Gastroesophageal sphincter (tissue), 4 donors: ENCODE measurements around the gene FBLIM1. TPM values are rescaled to one million over a fixed set of nuclear protein-coding genes. Genes with fewer than 3 reads are reported as not detected.

Experiments used
- ATAC-seq: fragments of 150-250 bp; one replicate; pipeline ENCODE4 v1.9.1; 2016; ENCODE audit warnings: mild to moderate bottlenecking, moderate library complexity
- H3K27ac ChIP-seq, 4 donors: fragments of 200-600 bp; sonication (generic) in 3 of 4; 1 replicate in 3 of 4; 2 replicates in 1 of 4; pipeline ENCODE4 v1.5.1; 2016 to 2019
- H3K27me3 ChIP-seq: fragments of 200-600 bp; sonication (generic); one replicate; pipeline ENCODE4 v1.5.1; 2019
- H3K36me3 ChIP-seq, 2 donors: fragments of 200-600 bp; sonication (generic); one replicate each; pipeline ENCODE4 v1.5.1; 2019; ENCODE audit warnings: control low read depth in 1 of 2
- H3K4me1 ChIP-seq, 3 donors: fragments of 200-600 bp; sonication (generic); 1 replicate in 2 of 3; 2 replicates in 1 of 3; pipeline ENCODE4 v1.5.1; 2016 to 2019; ENCODE audit warnings: control low read depth in 2 of 3
- H3K4me3 ChIP-seq, 2 donors: fragments of 200-600 bp; sonication (generic); one replicate each; pipeline ENCODE4 v1.5.1; 2019; ENCODE audit warnings: mild to moderate bottlenecking in 1 of 2, moderate library complexity in 1 of 2
- H3K9me3 ChIP-seq, 3 donors: fragments of 200-600 bp; sonication (generic); one replicate each; pipeline ENCODE4 v1.5.1; 2017 to 2019; ENCODE audit warnings: control low read depth in 2 of 3
- CTCF ChIP-seq, 4 experiments: fragments of 200-600 bp in 2 of 4; fragments of 450-650 bp in 2 of 4; sonication (generic) in 1 of 4; IDR thresholded peaks; one replicate each; pipeline ENCODE4 v1.5.1; 2017 to 2019; ENCODE audit warnings: antibody characterized with exemption in 4 of 4, mild to moderate bottlenecking in 2 of 4, moderate library complexity in 2 of 4
- EP300 ChIP-seq: sonication (generic); formaldehyde crosslinking; IDR thresholded peaks from one replicate; pipeline ENCODE4 v1.6.1; 2017; ENCODE audit warnings: antibody characterized with exemption, mild to moderate bottlenecking
- POLR2A ChIP-seq, 2 donors: fragments of 450-650 bp; IDR thresholded peaks; one replicate each; pipeline ENCODE4 v1.6.1; 2017; ENCODE audit warnings: antibody characterized with exemption in 2 of 2, mild to moderate bottlenecking in 2 of 2, moderate library complexity in 1 of 2
- POLR2AphosphoS5 ChIP-seq: sonication (generic); formaldehyde crosslinking; IDR thresholded peaks from one replicate; pipeline ENCODE4 v1.6.1; 2017; ENCODE audit warnings: antibody characterized with exemption
- WGBS, 2 donors: methylation state at CpG; one replicate each; pipeline ENCODE4 v1.1.5; 2018; ENCODE audit warnings: low coverage in 1 of 2; 5-methylcytosine and 5-hydroxymethylcytosine counted together
- total RNA-seq, 4 donors: library from RNA; depleted of rRNA; stranded (reverse); fragments of >200 nt; gene quantifications; one replicate each; pipeline ENCODE4 v1.1.0, GENCODE V29; 2016

Gene FBLIM1
- total RNA-seq, 4 donors from 2014 or later, result 40.4 to 106 (median 47.0) TPM

- H3K27ac ChIP-seq, result peak within 1 kb of the TSS in 3 of 4 donors; percentile 21 to 68 (median 39)
- peak; percentile 31 for ATAC-seq
- H3K36me3 ChIP-seq, result peaks cover 0 to 41% of the 10 kb centered on the region in 2 donors
- no peaks in the 10 kb centered on the region for H3K27me3 ChIP-seq
- H3K9me3 ChIP-seq, result no peaks in the 10 kb centered on the region
- 20% methylated on average over 1 of the region's 35 CpGs; no CpG with 5 or more reads in 1 of the 2 donors for WGBS, 2 donors
- no peak for TF ChIP-seq POLR2A (IDR thresholded peaks at IDR 0.05)
- TF ChIP-seq POLR2AphosphoS5, result peak; percentile 39
- H3K4me3 ChIP-seq, result no peak within 1 kb of the TSS
- peaks cover 0 to 23% (median 9%) of the 10 kb centered on the region in 3 donors for H3K4me1 ChIP-seq
These were observed 22.3 kb upstream of the FBLIM1 start, which contains the start of gene SLC25A34 for GRCh38 chr1:15736038-15736891. Gene SLC25A34 (plus strand): TSS chr1:15736258. CDS start chr1:15736486, 228 bp downstream.

GRCh38 chr1:15736892-15737261 is 21.7 kb upstream of the FBLIM1 start:
- no peaks in the 10 kb centered on the region for H3K9me3 ChIP-seq
- H3K27ac ChIP-seq, result peak overlapping the region in 3 of 4 donors; percentile 21 to 68 (median 39)
- H3K4me1 ChIP-seq, result peaks cover 0 to 28% (median 9%) of the 10 kb centered on the region in 3 donors
- H3K27me3 ChIP-seq, result no peaks in the 10 kb centered on the region
- H3K4me3 ChIP-seq, result no peak overlapping the region
- TF ChIP-seq CTCF (IDR thresholded peaks at IDR 0.05) (no peak), EP300 (no peak), POLR2AphosphoS5 (no peak), POLR2A (IDR thresholded peaks at IDR 0.05) (no peak)
- no peak for ATAC-seq
- WGBS, 2 donors, result 60% methylated on average over 1 of the region's 6 CpGs; no CpG with 5 or more reads in 1 of the 2 donors
- H3K36me3 ChIP-seq, result peaks cover 0 to 35% of the 10 kb centered on the region in 2 donors

GRCh38 chr1:15737324-15738319 is 21.0 kb upstream of the FBLIM1 start:
- WGBS, 2 donors, result 50 to 80% methylated on average over 2 to 7 of the region's 20 CpGs

GRCh38 chr1:15738416-15739113 is 20.0 kb upstream of the FBLIM1 start:
- Histone ChIP-seq H3K4me3 (no peak overlapping the region), H3K9me3 (no peaks in the 10 kb centered on the region), H3K36me3 (peaks cover 0 to 18% of the 10 kb centered on the region in 2 donors), H3K27ac (peak overlapping the region in 1 of 4 donors; percentile 32), H3K27me3 (no peaks in the 10 kb centered on the region), H3K4me1 (peaks cover 0 to 28% (median 9%) of the 10 kb centered on the region in 3 donors)
- TF ChIP-seq POLR2AphosphoS5 (no peak), CTCF (IDR thresholded peaks at IDR 0.05) (no peak), EP300 (no peak), POLR2A (IDR thresholded peaks at IDR 0.05) (no peak)
- ATAC-seq, result no peak
- 0 to 45% methylated on average over 1 to 2 of the region's 15 CpGs for WGBS, 2 donors

More at GRCh38 chr1:15737324-15738319, 21.0 kb upstream of the FBLIM1 start:
- Histone ChIP-seq H3K27me3 (no peaks in the 10 kb centered on the region), H3K4me3 (no peak overlapping the region), H3K4me1 (peaks cover 0 to 28% (median 9%) of the 10 kb centered on the region in 3 donors), H3K27ac (peak overlapping the region in 1 of 4 donors; percentile 32), H3K36me3 (peaks cover 0 to 27% of the 10 kb centered on the region in 2 donors), H3K9me3 (no peaks in the 10 kb centered on the region)
- no peak for ATAC-seq
- TF ChIP-seq POLR2AphosphoS5 (no peak), CTCF (IDR thresholded peaks at IDR 0.05) (no peak), POLR2A (IDR thresholded peaks at IDR 0.05) (no peak), EP300 (no peak)
